NCI-H345 (cell line): ENCODE data around the gene OR8S1.

Experiments used
- DNase-seq: peaks from one replicate; lab custom pipeline; 2025; lab: John Stamatoyannopoulos, UW

Gene OR8S1

GRCh38 chr12:48556631-48557030 lies 31.2 kb downstream of the OR8S1 start:
- DNase-seq = no peak

GRCh38 chr12:48557919-48558318 lies 32.5 kb downstream of the OR8S1 start:
- DNase-seq = no peak

- DNase-seq = no peak
Observed at GRCh38 chr12:48567731-48568130, 42.3 kb downstream of the OR8S1 start.

GRCh38 chr12:48569946-48570345 lies 44.5 kb downstream of the OR8S1 start, which contains the start of gene LALBA:
Gene LALBA, minus strand, starts transcription at chr12:48570046. Its CDS starts 26 bp downstream, at chr12:48570020.
- DNase-seq = no peak

GRCh38 chr12:48572326-48572725 lies 46.9 kb downstream of the OR8S1 start:
- DNase-seq = no peak
